ENCODE measurements around the gene PLSCR2.
"Not testable (repeated sequence)": the region's sequence is repeated elsewhere in the genome, so short reads cannot be mapped to it uniquely, and the experiment has no call there.

The PLSCR2 gene

DNA sequence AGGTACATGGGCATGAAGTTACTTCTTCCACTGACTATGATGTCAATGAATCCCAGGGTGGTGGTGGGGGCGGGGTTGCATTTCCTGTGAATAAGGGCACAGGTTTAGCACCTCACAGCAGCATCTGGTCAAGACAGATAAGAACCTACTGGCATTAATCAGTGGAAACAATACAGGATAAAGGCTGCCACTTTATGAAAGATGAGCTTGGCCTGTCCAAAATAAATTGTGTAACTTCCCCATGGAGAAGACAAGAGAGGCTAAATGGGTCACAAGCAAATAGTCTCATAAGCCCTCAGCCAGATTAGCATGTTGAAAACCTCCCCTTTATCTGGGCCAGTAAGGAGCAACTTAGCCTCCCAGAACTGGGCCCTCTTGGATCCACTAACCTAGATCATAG lies 27.4 kb upstream of the PLSCR2 start:
- Histone ChIP-seq H3K36me3 (ENCODE audit: insufficient read depth, insufficient read length, low read length) (no peaks in the 10 kb centered on the region), H3K4me3 (ENCODE audit: insufficient read length, low read depth) (no peak overlapping the region), H3K4me1 (ENCODE audit: insufficient read depth, insufficient read length) (no peaks in the 10 kb centered on the region), H3K9me3 (ENCODE audit: insufficient read depth, low read length) (peaks cover 11% of the 10 kb centered on the region; the same call in 1 of the 2 replicates), H3K27me3 (ENCODE audit: insufficient read depth, insufficient read length) (no peaks in the 10 kb centered on the region), H3K9ac (ENCODE audit: insufficient read length, low read depth) (no peak overlapping the region)
- DNase-seq (ENCODE audit: low read depth, low spot score): no peak
- TF ChIP-seq YY1 (IDR thresholded peaks at IDR 0.05; ENCODE audit: insufficient read depth, insufficient read length) (no peak), ZNF274 (IDR thresholded peaks at IDR 0.05; ENCODE audit: low read depth, low read length) (no peak), SUZ12 (IDR thresholded peaks at IDR 0.05; ENCODE audit: extremely low read depth, insufficient read depth, insufficient read length) (no peak)

- TF ChIP-seq ZNF274 (IDR thresholded peaks at IDR 0.05; ENCODE audit: low read depth, low read length): no peak
- TF ChIP-seq YY1 (IDR thresholded peaks at IDR 0.05; ENCODE audit: insufficient read depth, insufficient read length): no peak
- no peak for TF ChIP-seq SUZ12 (IDR thresholded peaks at IDR 0.05; ENCODE audit: extremely low read depth, insufficient read depth, insufficient read length)
- Histone ChIP-seq H3K4me3 (ENCODE audit: insufficient read length, low read depth) (no peak overlapping the region), H3K27me3 (ENCODE audit: insufficient read depth, insufficient read length) (no peaks in the 10 kb centered on the region), H3K9me3 (ENCODE audit: insufficient read depth, low read length) (peaks cover 11% of the 10 kb centered on the region; the same call in 1 of the 2 replicates), H3K4me1 (ENCODE audit: insufficient read depth, insufficient read length) (no peaks in the 10 kb centered on the region), H3K36me3 (ENCODE audit: insufficient read depth, insufficient read length, low read length) (no peaks in the 10 kb centered on the region), H3K9ac (ENCODE audit: insufficient read length, low read depth) (no peak overlapping the region)
- no peak for DNase-seq (ENCODE audit: low read depth, low spot score)
Measured at GRCh38 chr3:146496251-146496650, 26.9 kb upstream of the PLSCR2 start.

GRCh38 chr3:146493761-146494160 lies 24.4 kb upstream of the PLSCR2 start:
- DNase-seq (ENCODE audit: low read depth, low spot score): no peak
- H3K4me3 ChIP-seq (ENCODE audit: insufficient read length, low read depth): no peak overlapping the region
- H3K27me3 ChIP-seq (ENCODE audit: insufficient read depth, insufficient read length): no peaks in the 10 kb centered on the region
- H3K4me1 ChIP-seq (ENCODE audit: insufficient read depth, insufficient read length): no peaks in the 10 kb centered on the region
- TF ChIP-seq SUZ12 (IDR thresholded peaks at IDR 0.05; ENCODE audit: extremely low read depth, insufficient read depth, insufficient read length): no peak
- TF ChIP-seq ZNF274 (IDR thresholded peaks at IDR 0.05; ENCODE audit: low read depth, low read length): no peak
- no peak for TF ChIP-seq YY1 (IDR thresholded peaks at IDR 0.05; ENCODE audit: insufficient read depth, insufficient read length)
- no peak overlapping the region for H3K9ac ChIP-seq (ENCODE audit: insufficient read length, low read depth)
- no peaks in the 10 kb centered on the region for H3K36me3 ChIP-seq (ENCODE audit: insufficient read depth, insufficient read length, low read length)
- H3K9me3 ChIP-seq (ENCODE audit: insufficient read depth, low read length): peaks cover 11% of the 10 kb centered on the region; the same call in 1 of the 2 replicates

DNA sequence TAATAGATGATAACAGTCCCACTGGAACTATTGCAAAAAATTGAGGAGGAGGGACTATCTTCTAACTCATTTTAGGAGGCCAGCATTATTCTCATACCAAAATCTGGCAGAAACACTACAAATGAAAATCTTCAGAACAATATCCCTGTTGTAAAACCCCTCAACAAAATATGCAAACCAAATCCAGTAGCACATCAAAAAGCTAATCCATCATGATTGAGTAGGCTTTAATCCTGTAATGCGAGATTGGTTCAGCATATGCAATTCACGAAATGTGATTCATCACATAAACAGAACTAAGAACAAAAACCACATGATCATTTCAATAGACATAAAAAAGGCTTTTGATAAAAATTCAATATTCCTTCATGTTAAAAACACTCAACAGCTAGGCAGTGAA lies 23.9 kb upstream of the PLSCR2 start:
- peaks cover 11% of the 10 kb centered on the region; the same call in 1 of the 2 replicates for H3K9me3 ChIP-seq (ENCODE audit: insufficient read depth, low read length)
- no peak for DNase-seq (ENCODE audit: low read depth, low spot score)
- no peak overlapping the region for H3K4me3 ChIP-seq (ENCODE audit: insufficient read length, low read depth)

GRCh38 chr3:146491303-146491702 lies 21.9 kb upstream of the PLSCR2 start:
- Histone ChIP-seq H3K9me3 (ENCODE audit: insufficient read depth, low read length) (no peaks in the 10 kb centered on the region), H3K36me3 (ENCODE audit: insufficient read depth, insufficient read length, low read length) (no peaks in the 10 kb centered on the region), H3K27me3 (ENCODE audit: insufficient read depth, insufficient read length) (no peaks in the 10 kb centered on the region), H3K9ac (ENCODE audit: insufficient read length, low read depth) (no peak overlapping the region), H3K4me1 (ENCODE audit: insufficient read depth, insufficient read length) (no peaks in the 10 kb centered on the region), H3K4me3 (ENCODE audit: insufficient read length, low read depth) (no peak overlapping the region)
- DNase-seq (ENCODE audit: low read depth, low spot score): no peak
- TF ChIP-seq YY1 (IDR thresholded peaks at IDR 0.05; ENCODE audit: insufficient read depth, insufficient read length): no peak

More for the DNA sequence above, 23.9 kb upstream of the PLSCR2 start:
- no peak for TF ChIP-seq SUZ12 (IDR thresholded peaks at IDR 0.05; ENCODE audit: extremely low read depth, insufficient read depth, insufficient read length)
- no peak for TF ChIP-seq ZNF274 (IDR thresholded peaks at IDR 0.05; ENCODE audit: low read depth, low read length)
- no peak for TF ChIP-seq YY1 (IDR thresholded peaks at IDR 0.05; ENCODE audit: insufficient read depth, insufficient read length)
- Histone ChIP-seq H3K4me1 (ENCODE audit: insufficient read depth, insufficient read length) (no peaks in the 10 kb centered on the region), H3K27me3 (ENCODE audit: insufficient read depth, insufficient read length) (no peaks in the 10 kb centered on the region), H3K36me3 (ENCODE audit: insufficient read depth, insufficient read length, low read length) (no peaks in the 10 kb centered on the region), H3K9ac (ENCODE audit: insufficient read length, low read depth) (no peak overlapping the region)

- Histone ChIP-seq H3K4me1 (ENCODE audit: insufficient read depth, insufficient read length) (no peaks in the 10 kb centered on the region), H3K27me3 (ENCODE audit: insufficient read depth, insufficient read length) (no peaks in the 10 kb centered on the region), H3K9ac (ENCODE audit: insufficient read length, low read depth) (no peak overlapping the region), H3K4me3 (ENCODE audit: insufficient read length, low read depth) (no peak overlapping the region), H3K36me3 (ENCODE audit: insufficient read depth, insufficient read length, low read length) (no peaks in the 10 kb centered on the region), H3K9me3 (ENCODE audit: insufficient read depth, low read length) (no peaks in the 10 kb centered on the region)
- TF ChIP-seq ZNF274 (IDR thresholded peaks at IDR 0.05; ENCODE audit: low read depth, low read length): no peak
- no peak for TF ChIP-seq YY1 (IDR thresholded peaks at IDR 0.05; ENCODE audit: insufficient read depth, insufficient read length)
- TF ChIP-seq SUZ12 (IDR thresholded peaks at IDR 0.05; ENCODE audit: extremely low read depth, insufficient read depth, insufficient read length): no peak
- no peak for DNase-seq (ENCODE audit: low read depth, low spot score)
Measured at GRCh38 chr3:146485297-146485696, 15.9 kb upstream of the PLSCR2 start.

- H3K4me3 ChIP-seq (ENCODE audit: insufficient read length, low read depth): no peak overlapping the region
- no peak for DNase-seq (ENCODE audit: low read depth, low spot score)
- no peaks in the 10 kb centered on the region for H3K36me3 ChIP-seq (ENCODE audit: insufficient read depth, insufficient read length, low read length)
- TF ChIP-seq YY1 (IDR thresholded peaks at IDR 0.05; ENCODE audit: insufficient read depth, insufficient read length): no peak
- TF ChIP-seq ZNF274 (IDR thresholded peaks at IDR 0.05; ENCODE audit: low read depth, low read length): no peak
- TF ChIP-seq SUZ12 (IDR thresholded peaks at IDR 0.05; ENCODE audit: extremely low read depth, insufficient read depth, insufficient read length): no peak
- no peaks in the 10 kb centered on the region for H3K9me3 ChIP-seq (ENCODE audit: insufficient read depth, low read length)
- H3K9ac ChIP-seq (ENCODE audit: insufficient read length, low read depth): no peak overlapping the region
- H3K27me3 ChIP-seq (ENCODE audit: insufficient read depth, insufficient read length): no peaks in the 10 kb centered on the region
- no peaks in the 10 kb centered on the region for H3K4me1 ChIP-seq (ENCODE audit: insufficient read depth, insufficient read length)
Measured at GRCh38 chr3:146476094-146476740, 6.9 kb upstream of the PLSCR2 start.

DNA sequence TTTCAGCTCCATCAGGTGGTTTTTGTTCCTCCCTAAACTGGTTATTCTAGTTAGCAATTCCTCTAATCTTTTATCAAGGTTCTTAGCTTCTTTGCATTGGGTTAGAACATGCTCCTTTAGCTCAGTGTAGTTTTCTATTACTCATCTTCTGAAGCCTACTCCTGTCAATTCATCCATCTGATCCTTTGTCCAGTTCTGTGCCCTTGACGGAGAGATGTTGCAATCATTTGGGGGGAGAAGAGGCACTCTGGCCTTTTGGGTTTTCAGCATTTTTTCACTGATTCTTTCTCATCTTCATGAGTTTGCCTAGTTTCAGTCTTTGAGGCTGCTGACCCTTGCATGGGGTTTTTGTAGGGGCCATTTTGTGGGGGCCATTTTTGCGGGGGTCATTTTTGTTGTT lies 5.6 kb upstream of the PLSCR2 start:
- not testable (repeated sequence) for H3K4me1 ChIP-seq (ENCODE audit: insufficient read depth, insufficient read length); H3K4me3 ChIP-seq (ENCODE audit: insufficient read length, low read depth); DNase-seq (ENCODE audit: low read depth, low spot score); H3K36me3 ChIP-seq (ENCODE audit: insufficient read depth, insufficient read length, low read length); H3K27me3 ChIP-seq (ENCODE audit: insufficient read depth, insufficient read length); H3K9me3 ChIP-seq (ENCODE audit: insufficient read depth, low read length); H3K9ac ChIP-seq (ENCODE audit: insufficient read length, low read depth)

All from NT2/D1 (cell line).